Upper lobe of left lung (tissue), 6 donors: ENCODE measurements around the gene ACACA. TPM values are rescaled to one million over a fixed set of nuclear protein-coding genes. Genes with fewer than 3 reads are reported as not detected.

Experiments
- ATAC-seq, 2 donors: fragments of 200-7000 bp; cut with Tn5 transposase; one replicate each; pipeline ENCODE4 v1.9.1; 2022; ENCODE audit warnings: mild to moderate bottlenecking in 2 of 2, moderate library complexity in 2 of 2; ENCODE audit not compliant: low FRiP score in 2 of 2
- DNase-seq, 2 donors: peaks; one replicate each; pipeline ENCODE4 v3.0.0-alpha.2; 2019 to 2020
- H3K27ac ChIP-seq, 4 donors: fragments of 200-600 bp; sonication (generic); one replicate each; pipeline ENCODE4 v1.5.1; 2016 to 2019
- H3K27me3 ChIP-seq, 4 donors: fragments of 200-600 bp; sonication (generic); one replicate each; pipeline ENCODE4 v1.5.1; 2017 to 2019
- H3K36me3 ChIP-seq, 4 donors: fragments of 200-600 bp; sonication (generic); one replicate each; pipeline ENCODE4 v1.5.1; 2016 to 2019
- H3K4me1 ChIP-seq, 4 donors: fragments of 200-600 bp; sonication (generic); one replicate each; pipeline ENCODE4 v1.5.1; 2018 to 2019
- H3K4me3 ChIP-seq, 4 donors: fragments of 200-600 bp; sonication (generic); one replicate each; pipeline ENCODE4 v1.5.1; 2017 to 2019; ENCODE audit warnings: mild to moderate bottlenecking in 2 of 4, moderate library complexity in 1 of 4
- H3K9me3 ChIP-seq, 4 donors: fragments of 200-600 bp; sonication (generic); one replicate each; pipeline ENCODE4 v1.5.1; 2018 to 2019
- EP300 ChIP-seq, 4 donors: sonication (generic); formaldehyde crosslinking; IDR thresholded peaks; one replicate each; pipeline ENCODE4 v1.5.1; 2017; ENCODE audit warnings: antibody characterized with exemption in 4 of 4, control low read depth in 2 of 4
- POLR2A ChIP-seq, 4 donors: fragments of 450-650 bp; IDR thresholded peaks; one replicate each; pipeline ENCODE4 v1.5.1; 2016 to 2017; ENCODE audit warnings: antibody characterized with exemption in 4 of 4, mild to moderate bottlenecking in 2 of 4
- POLR2AphosphoS5 ChIP-seq, 2 donors: sonication (generic); formaldehyde crosslinking; IDR thresholded peaks; one replicate each; pipeline ENCODE4 v1.5.1; 2017; ENCODE audit warnings: antibody characterized with exemption in 2 of 2
- WGBS, 2 donors: methylation state at CpG; one replicate each; pipeline ENCODE4 v1.1.5; 2017 to 2018; 5-methylcytosine and 5-hydroxymethylcytosine counted together
- total RNA-seq, 6 donors: library from RNA; depleted of rRNA in 4 of 6; stranded (reverse); fragments of >200 nt in 4 of 6; gene quantifications; one replicate each; pipeline versions ENCODE4 v1.1.0 to v1.2.1, GENCODE V29; 2016 to 2021
- TF ChIP-seq, protein P1 (sequence below), 6 experiments: fragments of 450-650 bp in 4 of 6; fragments of 200-600 bp in 2 of 6; sonication (generic) in 2 of 6; IDR thresholded peaks; one replicate each; pipeline ENCODE4 v1.5.1; 2016 to 2019; ENCODE audit warnings: antibody characterized with exemption in 6 of 6
- donor health status: DM: no; HTN: no; CAD: no; lungs with moderate emphysema.
- donor health status: DM: no; HTN: yes; CAD: no; lungs with severe emphysema.

Gene ACACA
- total RNA-seq, 6 donors from 2014 or later = 55.7 to 129 (median 91.9) TPM

- H3K9me3 ChIP-seq = no peaks in the 10 kb centered on the region
- TF ChIP-seq EP300 (IDR thresholded peaks at IDR 0.05) = no peak
- 51 to 57% methylated on average over 7 of the region's 7 CpGs for WGBS, 2 donors
- no peaks in the 10 kb centered on the region for H3K4me1 ChIP-seq
- peak in 1 of 2 donors; percentile 31 for DNase-seq
- no peaks in the 10 kb centered on the region for H3K27me3 ChIP-seq
- peak overlapping the region in 2 of 4 donors; percentile 56 to 62 for H3K27ac ChIP-seq
- peak in 1 of 2 donors; percentile 24 for ATAC-seq
- peaks cover 11 to 59% (median 39%) of the 10 kb centered on the region in 4 donors for H3K36me3 ChIP-seq
- H3K4me3 ChIP-seq = no peak overlapping the region
These were observed 316.7 kb downstream of the ACACA start for GRCh38 chr17:37089956-37090355.

DNA sequence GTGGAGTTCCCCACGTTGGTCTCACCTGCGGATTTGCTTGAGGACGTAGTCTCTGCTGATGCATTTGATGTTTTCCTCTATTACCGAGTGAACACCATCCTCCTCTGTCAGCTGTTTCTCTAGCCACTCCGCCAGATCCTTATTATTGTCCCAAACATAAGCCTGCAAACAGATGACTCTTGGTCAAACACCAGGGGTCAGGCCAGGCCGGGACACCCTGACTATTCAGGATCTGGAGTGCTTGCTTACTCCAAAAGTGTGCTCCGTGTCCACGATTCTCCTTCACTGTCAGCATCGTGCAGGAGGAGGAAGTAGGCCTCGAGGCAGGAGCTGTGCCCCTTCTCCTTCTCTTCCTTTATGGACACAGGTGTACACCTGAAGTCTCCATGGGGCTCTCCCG is 317.7 kb downstream of the ACACA start:
- Histone ChIP-seq H3K4me3 (no peak overlapping the region), H3K4me1 (no peaks in the 10 kb centered on the region), H3K27me3 (no peaks in the 10 kb centered on the region), H3K9me3 (no peaks in the 10 kb centered on the region), H3K36me3 (peaks cover 11 to 54% (median 35%) of the 10 kb centered on the region in 4 donors), H3K27ac (no peak overlapping the region)
- TF ChIP-seq POLR2A (IDR thresholded peaks at IDR 0.05) = no peak
- no peak for TF ChIP-seq EP300 (IDR thresholded peaks at IDR 0.05)
- TF ChIP-seq, protein P1, sequence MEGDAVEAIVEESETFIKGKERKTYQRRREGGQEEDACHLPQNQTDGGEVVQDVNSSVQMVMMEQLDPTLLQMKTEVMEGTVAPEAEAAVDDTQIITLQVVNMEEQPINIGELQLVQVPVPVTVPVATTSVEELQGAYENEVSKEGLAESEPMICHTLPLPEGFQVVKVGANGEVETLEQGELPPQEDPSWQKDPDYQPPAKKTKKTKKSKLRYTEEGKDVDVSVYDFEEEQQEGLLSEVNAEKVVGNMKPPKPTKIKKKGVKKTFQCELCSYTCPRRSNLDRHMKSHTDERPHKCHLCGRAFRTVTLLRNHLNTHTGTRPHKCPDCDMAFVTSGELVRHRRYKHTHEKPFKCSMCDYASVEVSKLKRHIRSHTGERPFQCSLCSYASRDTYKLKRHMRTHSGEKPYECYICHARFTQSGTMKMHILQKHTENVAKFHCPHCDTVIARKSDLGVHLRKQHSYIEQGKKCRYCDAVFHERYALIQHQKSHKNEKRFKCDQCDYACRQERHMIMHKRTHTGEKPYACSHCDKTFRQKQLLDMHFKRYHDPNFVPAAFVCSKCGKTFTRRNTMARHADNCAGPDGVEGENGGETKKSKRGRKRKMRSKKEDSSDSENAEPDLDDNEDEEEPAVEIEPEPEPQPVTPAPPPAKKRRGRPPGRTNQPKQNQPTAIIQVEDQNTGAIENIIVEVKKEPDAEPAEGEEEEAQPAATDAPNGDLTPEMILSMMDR (IDR thresholded peaks at IDR 0.05) = no peak
- no peak for TF ChIP-seq POLR2AphosphoS5 (IDR thresholded peaks at IDR 0.05)
- DNase-seq (no peak), ATAC-seq (no peak)
- 75 to 82% methylated on average over 11 of the region's 11 CpGs for WGBS, 2 donors

DNA sequence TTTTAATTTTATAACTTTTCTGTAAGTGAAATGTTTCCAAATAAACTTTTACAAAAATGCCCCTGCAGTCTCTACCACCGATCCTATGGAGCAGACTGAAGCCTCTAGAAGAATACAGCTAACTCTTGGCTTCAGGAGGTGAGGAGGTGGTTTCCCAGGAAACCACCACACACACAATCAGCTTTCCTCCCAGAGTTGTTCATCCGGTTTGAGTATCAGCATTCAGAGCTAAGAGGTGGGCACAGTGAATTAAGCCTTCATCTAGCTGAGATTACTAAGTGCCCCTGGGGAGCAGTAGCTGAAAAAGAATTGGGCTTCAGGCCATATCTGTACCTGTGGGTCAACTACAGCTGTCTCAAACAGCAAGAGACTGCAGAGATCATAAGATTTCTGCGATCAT is 318.2 kb downstream of the ACACA start:
- Histone ChIP-seq H3K4me1 (no peaks in the 10 kb centered on the region), H3K27ac (no peak overlapping the region), H3K9me3 (no peaks in the 10 kb centered on the region), H3K36me3 (peaks cover 11 to 53% (median 33%) of the 10 kb centered on the region in 4 donors), H3K4me3 (no peak overlapping the region), H3K27me3 (no peaks in the 10 kb centered on the region)
- TF ChIP-seq POLR2AphosphoS5 (IDR thresholded peaks at IDR 0.05) (no peak), POLR2A (IDR thresholded peaks at IDR 0.05) (no peak), EP300 (IDR thresholded peaks at IDR 0.05) (no peak)
- TF ChIP-seq, protein P1 (IDR thresholded peaks at IDR 0.05) = no peak
- no peak for ATAC-seq
- DNase-seq = no peak
- 53 to 60% methylated on average over 2 to 3 of the region's 3 CpGs for WGBS, 2 donors

GRCh38 chr17:37087683-37088082 is 319.0 kb downstream of the ACACA start:
- no peak for ATAC-seq
- no peak for DNase-seq
- 91 to 97% methylated on average over 5 of the region's 5 CpGs for WGBS, 2 donors

GRCh38 chr17:37086948-37087347 is 319.7 kb downstream of the ACACA start:
- Histone ChIP-seq H3K27me3 (no peaks in the 10 kb centered on the region), H3K4me3 (no peak overlapping the region), H3K9me3 (no peaks in the 10 kb centered on the region), H3K27ac (no peak overlapping the region), H3K36me3 (peaks cover 11 to 49% (median 30%) of the 10 kb centered on the region in 4 donors), H3K4me1 (no peaks in the 10 kb centered on the region)
- DNase-seq (no peak), ATAC-seq (no peak)
- 91 to 92% methylated on average over 3 of the region's 3 CpGs for WGBS, 2 donors
- no peak for TF ChIP-seq POLR2A (IDR thresholded peaks at IDR 0.05)
- no peak for TF ChIP-seq POLR2AphosphoS5 (IDR thresholded peaks at IDR 0.05)
- TF ChIP-seq EP300 (IDR thresholded peaks at IDR 0.05) = no peak
- TF ChIP-seq, protein P1 (IDR thresholded peaks at IDR 0.05) = no peak

More at GRCh38 chr17:37087683-37088082, 319.0 kb downstream of the ACACA start:
- Histone ChIP-seq H3K36me3 (peaks cover 11 to 51% (median 30%) of the 10 kb centered on the region in 4 donors), H3K27me3 (no peaks in the 10 kb centered on the region), H3K4me1 (no peaks in the 10 kb centered on the region), H3K4me3 (no peak overlapping the region), H3K9me3 (no peaks in the 10 kb centered on the region), H3K27ac (no peak overlapping the region)
- TF ChIP-seq POLR2AphosphoS5 (IDR thresholded peaks at IDR 0.05) = no peak

GRCh38 chr17:37086334-37086733 is 320.3 kb downstream of the ACACA start:
- 90 to 94% methylated on average over 3 of the region's 3 CpGs for WGBS, 2 donors
- Histone ChIP-seq H3K27me3 (no peaks in the 10 kb centered on the region), H3K27ac (no peak overlapping the region), H3K4me3 (no peak overlapping the region), H3K4me1 (no peaks in the 10 kb centered on the region), H3K9me3 (no peaks in the 10 kb centered on the region), H3K36me3 (peaks cover 11 to 43% (median 28%) of the 10 kb centered on the region in 4 donors)
- no peak for ATAC-seq
- TF ChIP-seq POLR2AphosphoS5 (IDR thresholded peaks at IDR 0.05) (no peak), EP300 (IDR thresholded peaks at IDR 0.05) (no peak), POLR2A (IDR thresholded peaks at IDR 0.05) (no peak)
- TF ChIP-seq, protein P1 (IDR thresholded peaks at IDR 0.05) = no peak
- no peak for DNase-seq
